Fibroblast of mammary gland (primary cell): ENCODE data around the gene EXD3.
A peak's percentile ranks its signal among the peaks of the same experiment; 100 is the strongest.

Experiments used
- DNase-seq: peaks from one replicate; pipeline ENCODE4 v3.0.0-alpha.2; 2010; ENCODE audit warnings: low read depth
- H3K4me3 ChIP-seq: 2 replicates; pipeline ENCODE4 v1.5.1; 2011; ENCODE audit warnings: low read depth, mild to moderate bottlenecking, low read length, moderate library complexity; ENCODE audit not compliant: control insufficient read depth
- TF ChIP-seq, protein P1 (sequence below): conservative IDR thresholded peaks from 2 replicates; pipeline ENCODE4 v1.5.1; 2011; ENCODE audit warnings: low read depth, low read length, inconsistent platforms; ENCODE audit not compliant: control insufficient read depth, insufficient read depth

The EXD3 gene

DNA sequence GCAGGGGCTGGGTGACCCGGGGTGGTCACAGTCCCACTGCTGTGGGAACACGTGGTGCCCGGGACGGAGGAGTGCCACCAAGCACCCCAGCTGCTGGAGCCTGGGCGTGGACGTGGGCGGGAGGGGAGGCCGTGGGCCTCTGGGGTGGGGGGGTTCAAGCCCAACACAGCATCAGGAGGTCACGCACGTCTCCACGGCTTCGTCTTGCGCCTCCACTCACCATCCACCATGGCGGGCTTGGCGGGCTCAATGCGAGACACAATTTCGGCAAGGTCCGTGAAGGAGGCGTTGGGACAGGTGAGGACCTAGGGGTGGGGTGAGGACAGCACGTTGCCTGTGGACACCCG lies 38.3 kb upstream of the EXD3 start:
- TF ChIP-seq, protein P1, sequence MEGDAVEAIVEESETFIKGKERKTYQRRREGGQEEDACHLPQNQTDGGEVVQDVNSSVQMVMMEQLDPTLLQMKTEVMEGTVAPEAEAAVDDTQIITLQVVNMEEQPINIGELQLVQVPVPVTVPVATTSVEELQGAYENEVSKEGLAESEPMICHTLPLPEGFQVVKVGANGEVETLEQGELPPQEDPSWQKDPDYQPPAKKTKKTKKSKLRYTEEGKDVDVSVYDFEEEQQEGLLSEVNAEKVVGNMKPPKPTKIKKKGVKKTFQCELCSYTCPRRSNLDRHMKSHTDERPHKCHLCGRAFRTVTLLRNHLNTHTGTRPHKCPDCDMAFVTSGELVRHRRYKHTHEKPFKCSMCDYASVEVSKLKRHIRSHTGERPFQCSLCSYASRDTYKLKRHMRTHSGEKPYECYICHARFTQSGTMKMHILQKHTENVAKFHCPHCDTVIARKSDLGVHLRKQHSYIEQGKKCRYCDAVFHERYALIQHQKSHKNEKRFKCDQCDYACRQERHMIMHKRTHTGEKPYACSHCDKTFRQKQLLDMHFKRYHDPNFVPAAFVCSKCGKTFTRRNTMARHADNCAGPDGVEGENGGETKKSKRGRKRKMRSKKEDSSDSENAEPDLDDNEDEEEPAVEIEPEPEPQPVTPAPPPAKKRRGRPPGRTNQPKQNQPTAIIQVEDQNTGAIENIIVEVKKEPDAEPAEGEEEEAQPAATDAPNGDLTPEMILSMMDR: no peak
- no peak overlapping the region for H3K4me3 ChIP-seq
- no peak for DNase-seq

DNA sequence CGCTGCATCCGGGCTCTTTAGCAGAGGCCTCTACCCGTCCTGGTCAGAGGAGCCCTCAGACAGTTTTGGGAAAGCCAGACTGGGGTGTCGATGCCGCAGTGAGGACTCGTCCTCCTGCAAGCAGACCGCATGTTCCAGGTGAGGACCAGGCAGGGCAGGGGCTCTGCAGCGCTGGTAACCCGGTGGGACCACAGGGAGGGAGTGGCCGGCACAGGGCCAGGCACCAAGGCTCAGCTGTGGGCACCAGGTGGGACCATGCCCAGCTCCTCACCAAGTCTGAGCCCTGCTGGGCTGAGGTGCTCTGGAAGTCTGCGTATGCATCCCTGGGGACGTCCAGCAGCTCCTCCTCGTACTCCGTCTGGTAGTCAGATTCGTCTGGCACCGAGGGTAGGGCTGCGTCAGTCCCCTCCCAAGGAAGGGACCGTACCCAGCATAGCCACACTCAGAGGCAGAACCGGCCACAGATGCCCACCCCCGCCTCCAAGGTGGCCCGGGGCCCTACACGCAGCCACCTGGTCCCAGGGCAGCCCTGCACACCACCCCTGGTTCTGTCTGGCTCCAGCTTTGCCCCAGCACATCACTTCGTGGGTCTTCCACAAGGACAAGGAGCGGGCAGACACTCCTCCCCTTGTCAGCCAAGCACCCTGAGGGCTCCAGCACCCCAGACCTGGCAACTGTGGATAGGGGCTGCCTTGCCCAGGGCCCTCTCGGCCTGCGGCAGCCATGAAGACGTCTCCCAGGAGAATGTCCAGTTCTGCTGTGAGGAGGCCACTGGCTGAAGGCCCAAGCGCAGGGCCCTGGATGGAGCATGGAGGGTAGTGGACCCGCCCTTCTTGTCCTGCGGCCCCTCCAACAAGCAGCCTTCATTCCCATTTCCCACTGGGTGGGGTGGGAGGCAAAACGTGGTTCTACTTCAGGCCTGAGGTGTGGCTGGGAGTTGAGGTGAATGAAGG lies 37.7 kb upstream of the EXD3 start:
- no peak overlapping the region for H3K4me3 ChIP-seq
- TF ChIP-seq, protein P1: no peak
- no peak for DNase-seq

DNA sequence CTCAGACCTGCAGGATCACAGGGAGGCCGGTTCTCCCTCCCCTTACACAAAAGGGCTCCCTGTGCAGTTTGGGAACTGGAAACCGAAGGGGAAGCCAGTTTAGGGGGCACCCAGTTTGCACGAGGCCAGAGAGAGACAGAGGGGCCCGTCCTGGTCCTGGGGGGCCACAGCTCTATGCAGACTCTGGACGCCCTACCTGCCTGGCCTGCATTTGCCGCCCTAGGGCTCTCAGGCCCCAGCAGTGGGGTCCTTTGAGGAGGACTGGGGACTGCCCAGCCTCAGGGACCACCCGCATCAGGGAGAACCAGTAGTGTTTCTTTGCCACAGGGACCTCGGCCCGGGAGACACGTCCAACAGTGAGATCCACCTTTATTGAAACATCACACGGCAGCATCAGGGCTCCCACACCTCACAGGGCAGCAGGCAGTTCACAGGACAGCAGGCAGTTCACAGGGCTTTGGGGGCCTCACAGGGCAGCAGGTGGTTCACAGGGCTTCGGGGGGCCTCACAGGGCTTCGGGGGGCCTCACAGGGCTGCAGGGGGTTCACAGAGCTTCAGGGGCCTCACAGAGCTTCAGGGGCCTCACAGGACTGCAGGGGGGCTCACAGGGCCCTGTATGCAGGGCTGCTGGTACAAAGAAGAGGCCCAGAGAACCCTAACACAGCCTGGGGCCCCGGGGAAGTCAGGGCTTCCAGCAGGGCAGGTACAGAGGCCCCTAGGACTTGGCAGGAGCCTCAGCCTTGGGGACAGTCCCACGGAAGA lies 36.8 kb upstream of the EXD3 start:
- TF ChIP-seq, protein P1: no peak
- DNase-seq: no peak
- H3K4me3 ChIP-seq: peak overlapping the region; percentile 35

DNA sequence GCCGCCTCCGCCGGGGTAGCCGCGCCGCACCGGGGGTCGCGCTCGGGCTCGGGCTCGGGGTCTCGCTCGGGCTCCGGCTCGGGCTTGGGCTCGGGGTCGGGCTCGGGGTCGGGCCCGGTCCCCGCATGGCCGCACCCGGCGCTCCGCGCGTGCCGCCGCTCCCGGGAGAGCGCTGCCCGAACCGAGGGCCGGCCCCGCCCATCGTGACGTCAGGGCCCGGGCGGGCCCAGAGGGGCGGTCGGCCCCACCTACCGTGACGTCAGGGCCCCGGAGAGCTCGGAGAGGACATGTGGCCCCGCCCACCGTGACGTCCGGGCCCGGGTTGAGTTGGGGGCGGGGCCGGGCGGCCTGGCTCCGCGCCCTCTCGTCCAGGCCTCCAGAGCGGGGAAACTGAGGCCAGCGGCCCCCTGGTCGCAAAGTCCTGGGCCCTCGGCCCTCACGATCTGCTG lies 36.2 kb upstream of the EXD3 start, which contains the start of gene NSMF:
Gene NSMF (minus strand): TSS at position 183 of the 449 bp plus-strand sequence. CDS start 232 bp downstream, outside the sequence.
- TF ChIP-seq, protein P1: no peak
- H3K4me3 ChIP-seq: peak within 1 kb of the TSS; percentile 55
- DNase-seq: peak; percentile 84

DNA sequence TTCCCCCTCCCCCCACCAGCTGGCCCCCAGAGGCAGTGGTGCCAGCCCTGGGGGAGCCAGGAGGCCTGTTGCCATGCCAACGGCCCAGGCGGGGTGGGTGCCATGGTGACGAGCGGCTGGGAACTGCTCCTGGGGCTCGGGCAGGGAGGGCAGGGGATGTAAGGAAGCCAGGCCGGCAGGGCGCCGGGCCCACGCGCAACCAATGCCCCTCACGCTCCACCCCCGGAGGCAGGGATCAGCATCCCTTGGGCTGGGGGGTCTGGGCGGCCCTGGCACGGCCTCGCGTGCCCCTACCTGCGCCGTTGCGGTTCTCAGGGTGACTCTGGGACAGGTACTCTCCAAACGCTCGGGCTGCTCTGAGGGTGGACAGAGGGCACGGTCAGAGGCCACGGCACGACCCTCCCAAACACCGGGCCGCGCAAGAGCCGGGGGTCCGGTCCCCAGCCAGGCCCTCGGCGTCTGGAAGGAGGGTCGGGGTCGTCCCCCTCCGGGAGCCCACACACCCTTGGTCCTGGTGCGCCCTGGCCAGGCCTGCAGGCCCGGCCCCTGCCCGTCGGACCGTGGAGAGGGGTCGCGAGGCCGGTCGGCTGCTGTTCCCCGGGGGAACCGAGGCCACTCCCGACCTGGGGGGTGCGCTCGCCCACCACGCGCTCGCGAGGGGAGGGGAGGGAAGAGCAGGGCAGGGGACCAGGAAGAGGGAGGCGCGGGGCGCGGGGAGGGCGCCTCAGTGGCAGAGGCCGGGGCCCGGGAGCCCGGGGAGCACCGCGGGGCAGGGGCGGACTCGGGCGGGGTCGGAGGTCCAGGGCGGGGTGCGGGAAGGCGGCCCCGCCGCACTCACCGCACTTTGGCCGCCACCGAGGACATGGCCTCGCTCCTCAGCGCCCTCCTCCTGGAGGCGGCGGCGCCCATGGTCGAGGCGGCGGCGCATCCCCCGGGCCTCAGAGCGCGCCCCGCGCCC lies 35.5 kb upstream of the EXD3 start:
- H3K4me3 ChIP-seq: peak overlapping the region; percentile 55
- TF ChIP-seq, protein P1: no peak
- no peak for DNase-seq
